ENCODE data around the gene TAT.
A peak's percentile ranks its signal among the peaks of the same experiment; 100 is the strongest.
"Not testable (repeated sequence)": the region's sequence is repeated elsewhere in the genome, so short reads cannot be mapped to it uniquely, and the experiment has no call there.

TAT gene

DNA sequence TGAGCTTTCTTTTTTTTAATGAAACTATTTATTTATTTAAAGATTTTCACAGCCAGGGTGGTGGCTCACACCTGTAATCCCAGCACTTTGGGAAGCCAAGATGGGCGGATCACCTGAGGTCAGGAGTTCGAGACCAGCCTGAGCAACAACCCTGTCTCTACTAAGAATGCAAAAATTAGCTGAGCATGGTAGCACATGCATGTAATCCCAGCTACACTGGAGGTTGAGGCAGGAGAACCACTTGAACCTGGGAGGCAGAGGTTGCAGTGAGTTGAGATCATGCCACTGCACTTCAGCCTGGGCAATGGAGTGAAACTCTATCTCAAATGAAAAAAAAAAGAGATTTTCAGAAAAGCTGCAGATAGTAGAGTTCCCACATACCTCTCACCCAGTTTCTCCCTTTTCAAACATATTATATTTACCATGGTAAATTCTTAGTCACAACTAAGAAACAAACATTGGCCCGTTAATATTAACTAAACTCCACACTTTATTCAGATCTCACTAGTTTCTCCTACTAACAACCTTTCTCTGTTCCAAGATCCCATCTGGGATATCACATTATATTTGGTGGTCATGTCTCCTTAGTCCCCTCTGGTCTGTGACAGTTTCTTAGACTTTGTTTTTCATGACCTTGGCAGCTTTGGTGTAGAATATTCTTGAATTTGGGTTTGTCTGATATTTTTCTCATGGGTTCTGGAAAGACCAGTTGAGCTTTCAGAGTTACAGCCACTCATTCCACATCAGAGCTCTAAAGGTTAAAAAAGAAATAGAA, 7.8 kb upstream of the TAT start:
- DNase-seq: no peak

DNA sequence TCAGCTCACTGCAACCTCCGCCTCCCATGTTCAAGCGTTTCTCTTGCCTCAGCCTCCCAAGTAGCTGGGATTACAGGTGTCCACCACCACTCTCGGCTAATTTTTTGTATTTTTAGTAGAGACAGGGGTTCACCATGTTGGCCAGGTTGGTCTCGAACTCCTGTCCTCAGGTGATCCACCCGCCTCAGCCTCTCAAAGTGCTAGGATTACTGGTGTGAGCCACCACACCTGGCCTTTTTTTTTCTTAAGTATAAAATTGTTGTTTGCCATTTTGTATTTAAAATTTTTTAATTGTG, 5.6 kb upstream of the TAT start:
- DNase-seq: not testable (repeated sequence)

DNA sequence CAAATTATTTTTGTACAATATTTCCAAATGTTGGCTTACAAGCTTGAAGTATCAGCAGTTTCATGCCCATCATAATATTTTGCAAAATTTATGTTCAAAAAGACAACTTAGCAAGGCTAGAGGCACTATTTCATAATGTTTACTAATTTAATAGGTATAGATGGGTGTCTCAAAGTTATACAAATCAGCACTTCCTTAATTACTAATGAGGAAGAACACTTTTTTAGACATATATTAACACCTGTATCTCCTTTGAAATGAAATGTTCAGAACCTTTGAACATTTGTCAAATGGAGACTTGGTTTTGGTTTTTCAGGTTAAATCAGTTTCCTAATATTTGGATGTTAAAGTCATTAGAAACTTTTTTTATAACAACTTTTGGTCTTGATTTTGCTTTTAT, 2.2 kb downstream of the TAT start:
- DNase-seq: no peak

DNA sequence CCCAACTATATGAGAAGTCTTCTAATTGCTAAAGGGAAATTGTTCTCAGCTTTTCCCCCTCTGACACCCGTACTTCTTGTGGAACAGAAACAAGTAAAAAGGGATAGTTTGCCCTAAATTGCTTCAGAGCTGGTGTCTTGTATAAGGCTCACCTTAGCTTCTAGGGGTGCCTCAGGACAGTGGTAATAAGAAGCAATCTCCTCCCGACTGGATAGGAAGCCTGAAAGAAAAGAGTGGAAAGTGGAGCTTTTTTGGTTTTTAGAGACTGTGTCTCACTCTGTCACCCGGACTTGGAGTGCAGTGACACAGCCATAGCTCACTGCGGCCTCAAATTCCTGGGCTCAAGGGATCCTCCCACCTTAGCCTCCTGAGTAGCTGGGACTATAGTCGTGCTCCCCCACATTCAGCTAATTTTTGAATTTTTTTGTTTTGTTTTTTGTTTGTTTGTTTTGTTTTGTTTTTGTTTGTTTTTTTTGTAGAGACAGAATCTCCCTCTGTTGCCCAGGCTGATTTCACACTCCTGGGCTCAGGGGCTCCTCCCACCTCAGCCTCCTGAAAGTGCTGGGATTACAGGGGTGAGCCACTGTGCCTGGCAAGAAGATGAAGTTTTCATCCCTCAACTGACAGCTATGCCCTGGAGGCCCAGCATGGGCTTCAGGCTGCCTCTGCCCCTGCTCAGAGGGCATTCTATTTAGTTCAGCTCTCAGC, 3.4 kb downstream of the TAT start:
- no peak for DNase-seq

DNA sequence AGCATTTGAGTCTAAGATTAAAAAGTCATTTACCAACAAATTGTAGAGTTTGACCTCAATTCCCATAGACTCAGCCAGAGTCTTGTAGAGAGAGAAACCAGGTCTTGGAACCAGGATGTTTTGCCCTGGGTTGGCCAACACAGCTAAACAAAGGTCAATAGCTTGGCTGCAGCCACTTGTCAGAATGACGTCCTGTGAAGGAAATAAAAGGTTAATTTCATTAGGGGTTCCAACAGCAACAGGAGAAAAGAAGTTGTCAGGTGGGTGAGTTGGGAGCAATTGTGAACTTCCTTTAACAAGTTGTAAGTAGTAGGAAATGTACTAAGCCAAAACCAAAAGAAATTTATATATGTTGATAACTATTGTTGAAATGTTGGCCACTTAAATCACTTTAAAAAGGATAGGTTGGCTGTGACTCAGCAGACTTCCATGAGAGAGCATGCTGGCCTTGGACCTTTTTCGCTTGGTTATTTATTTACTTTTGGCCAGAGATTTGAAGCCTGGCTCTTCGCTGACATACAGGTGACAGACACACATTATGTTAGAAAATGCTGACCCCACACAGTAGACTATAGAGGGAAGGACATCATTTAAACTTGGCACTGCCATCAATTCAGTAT, 4.3 kb downstream of the TAT start:
- DNase-seq: no peak

- no peak for DNase-seq
These were observed 6.7 kb downstream of the TAT start for GRCh38 chr16:71570144-71570543.

DNA sequence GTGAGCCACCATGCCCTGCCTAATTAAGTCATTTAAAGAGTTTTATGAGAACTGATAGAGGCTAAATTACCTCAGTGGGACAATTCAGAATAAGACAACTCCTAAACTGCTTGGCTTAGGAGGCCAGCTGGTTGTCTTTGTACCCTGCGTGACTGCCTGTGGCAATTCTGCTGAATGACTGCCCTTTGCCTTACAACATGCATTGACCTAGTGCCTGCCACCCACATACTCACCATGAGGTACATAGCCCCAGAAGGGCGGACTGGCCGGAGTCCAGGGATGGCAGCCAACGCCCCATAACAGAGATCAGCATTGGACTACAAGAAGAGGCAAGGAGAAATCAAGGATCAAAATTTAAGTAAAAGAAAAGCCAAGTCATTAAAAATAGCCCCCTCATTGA, 7.3 kb downstream of the TAT start:
- no peak for DNase-seq

DNA sequence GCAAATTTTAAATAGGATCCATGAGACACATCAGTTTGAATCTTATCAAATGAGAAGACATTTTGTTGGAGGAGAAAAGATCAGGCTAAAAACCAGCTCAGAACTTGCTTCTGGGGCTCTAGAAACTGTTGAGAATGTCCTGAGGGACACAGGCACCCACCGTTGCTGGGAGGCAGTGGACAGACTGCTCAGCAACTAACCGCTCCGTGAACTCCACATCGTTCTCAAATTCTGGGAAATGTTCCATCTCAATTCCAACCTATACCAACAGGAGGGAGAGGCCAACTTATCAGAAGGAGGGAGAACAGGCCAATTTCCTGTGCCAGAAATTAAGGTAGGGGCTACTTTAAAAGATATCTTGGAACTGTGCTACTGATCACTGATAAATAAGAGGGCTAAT, 8.3 kb downstream of the TAT start:
- DNase-seq: no peak

GRCh38 chr16:71567931-71568330, 9.0 kb downstream of the TAT start:
- no peak for DNase-seq

DNA sequence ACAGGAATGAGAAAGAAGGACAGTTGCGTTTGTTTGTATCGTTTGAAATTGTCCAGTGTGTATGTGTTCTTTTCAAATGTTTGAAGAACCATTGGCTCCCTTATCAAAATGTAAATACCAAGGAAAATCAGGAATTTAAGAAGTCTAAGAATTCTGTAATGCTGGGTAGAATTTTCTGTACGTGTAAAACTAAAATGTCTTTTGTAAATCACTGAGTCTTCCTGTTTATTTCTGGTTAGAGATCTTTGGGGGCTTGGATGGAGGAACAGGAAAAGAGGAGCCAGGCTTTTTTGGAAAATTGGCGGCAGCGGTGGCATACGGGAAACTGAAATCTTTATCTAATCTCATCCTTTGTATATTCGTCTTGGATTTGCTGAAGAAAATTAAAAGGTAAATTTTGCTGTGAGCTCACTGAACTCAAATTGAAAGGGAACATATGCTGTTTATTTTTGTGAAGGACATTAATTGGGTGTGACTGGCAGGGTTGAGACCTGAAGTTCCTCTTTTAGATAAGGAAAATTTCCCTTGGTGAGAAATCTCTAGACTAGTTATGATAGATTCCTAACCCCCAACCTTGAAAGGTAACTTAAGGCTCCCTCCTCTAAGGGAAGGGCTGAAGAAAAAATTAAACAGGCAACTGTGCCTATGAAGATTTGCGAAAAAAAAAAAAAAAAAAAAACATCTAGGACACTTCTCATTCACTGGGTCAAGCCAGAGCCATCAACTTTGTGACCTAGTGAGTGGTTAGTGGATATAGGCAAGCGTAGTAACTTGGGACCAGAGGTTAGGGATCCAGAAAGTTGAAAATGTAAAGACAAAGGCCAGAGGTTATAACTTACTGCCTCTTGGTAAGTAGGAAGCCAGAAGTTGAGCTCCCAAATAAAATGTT, 10.8 kb downstream of the TAT start:
- DNase-seq: no peak

GRCh38 chr16:71564335-71564967, 12.4 kb downstream of the TAT start:
- no peak for DNase-seq

- no peak for DNase-seq
These were observed 14.3 kb downstream of the TAT start for GRCh38 chr16:71562552-71562951.

DNA sequence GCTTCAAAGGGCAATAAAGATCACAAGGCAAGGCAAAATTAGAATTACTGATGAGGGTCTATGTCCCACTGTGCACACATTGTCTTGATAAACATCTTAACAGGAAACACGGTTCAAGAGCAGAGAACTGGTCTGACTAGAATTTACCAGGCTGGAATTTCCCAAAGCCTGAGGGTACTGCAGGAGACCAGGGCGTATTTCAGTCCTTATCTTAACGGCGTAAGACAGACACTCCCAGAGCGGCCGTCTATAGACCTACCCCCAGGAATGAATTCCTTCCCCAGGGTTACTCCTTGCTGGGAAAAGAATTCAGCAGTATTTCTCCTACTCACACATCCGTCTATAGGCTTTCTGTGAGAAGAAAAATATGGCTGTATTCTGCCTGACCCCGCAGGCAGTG, 15.0 kb downstream of the TAT start:
- DNase-seq: not testable (repeated sequence)

GRCh38 chr16:71559855-71560254, 17.0 kb downstream of the TAT start:
- no peak for DNase-seq

GRCh38 chr16:71557954-71558582, 18.8 kb downstream of the TAT start:
- no peak for DNase-seq

GRCh38 chr16:71557299-71557698, 19.6 kb downstream of the TAT start:
- no peak for DNase-seq

DNA sequence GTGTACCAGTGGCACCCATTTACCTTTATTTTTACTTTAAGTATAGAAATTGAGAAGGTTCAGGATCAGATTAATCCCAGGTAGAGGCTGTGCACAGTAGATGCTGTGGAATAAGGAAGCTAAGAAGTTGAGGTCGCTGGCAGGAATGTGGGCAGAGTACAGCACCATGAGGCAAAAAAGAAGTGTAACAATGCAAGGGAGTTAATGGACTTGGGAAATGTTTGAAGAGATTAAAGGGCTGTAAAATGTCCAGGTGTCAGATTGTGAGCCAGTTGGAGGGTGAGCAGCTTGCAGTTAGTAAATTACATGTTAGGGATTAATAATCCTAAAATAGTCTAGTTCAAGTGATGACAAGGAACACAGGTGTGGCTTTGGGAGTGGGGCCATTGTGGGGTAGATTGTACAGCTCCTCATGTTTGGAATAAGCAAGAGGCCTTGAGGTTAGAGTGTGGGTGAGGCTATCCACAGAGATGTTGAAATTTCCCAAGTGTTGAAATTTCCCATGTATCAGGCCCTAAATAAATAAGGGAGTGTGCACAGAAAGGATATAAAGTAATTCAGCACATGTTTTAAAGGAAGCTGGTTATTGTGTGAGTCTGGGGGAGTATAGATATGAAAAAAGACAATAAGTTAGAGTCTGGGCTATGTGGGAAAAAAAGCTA, 21.5 kb downstream of the TAT start:
- DNase-seq: no peak

GRCh38 chr16:71552698-71553503, 24.0 kb downstream of the TAT start:
- no peak for DNase-seq

DNA sequence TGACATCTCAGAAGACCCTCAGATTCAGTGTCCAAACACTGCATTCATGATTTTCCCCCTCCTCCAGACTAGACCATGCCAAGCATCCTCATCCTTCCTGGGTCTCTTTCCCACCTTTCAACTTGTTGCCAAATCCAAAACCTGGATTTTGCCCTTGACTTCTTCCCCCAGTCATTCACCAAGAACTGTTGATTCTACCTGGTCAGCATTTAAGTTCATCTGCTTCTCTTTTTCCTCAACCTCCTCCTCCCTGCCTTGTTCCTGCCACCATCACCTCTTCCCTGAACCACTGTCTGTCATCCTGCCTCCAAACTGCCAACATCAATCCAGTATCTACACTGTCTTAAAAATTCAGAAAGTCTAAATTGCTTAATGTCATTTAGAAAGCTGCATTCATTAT, 29.7 kb downstream of the TAT start:
- DNase-seq: no peak

DNA sequence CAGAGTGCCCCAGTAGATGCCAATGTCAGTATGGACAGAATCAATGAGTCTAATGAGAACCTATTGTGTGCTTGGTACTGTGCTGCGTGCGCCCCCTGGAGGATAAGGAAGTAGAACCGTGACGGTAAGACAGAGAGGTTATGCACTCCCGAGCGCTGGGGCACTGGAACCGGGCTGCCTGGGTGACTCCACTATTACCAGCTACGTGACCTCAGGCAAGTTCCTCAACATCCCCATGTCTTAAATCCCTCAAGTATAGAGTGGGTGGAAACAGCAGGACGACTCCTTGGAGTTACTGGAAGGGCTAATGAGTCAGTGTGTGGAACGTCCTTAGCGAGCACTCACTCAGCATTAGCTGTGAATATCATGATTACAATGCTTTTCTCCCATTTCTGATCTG, 34.5 kb downstream of the TAT start:
- peak; percentile 12 for DNase-seq

- peak; percentile 54 for DNase-seq
These were observed 39.2 kb downstream of the TAT start for GRCh38 chr16:71537643-71538042.
